ENCODE data around the gene CALCOCO1.
"Not testable (repeated sequence)": the region's sequence is repeated elsewhere in the genome, so short reads cannot be mapped to it uniquely, and the experiment has no call there.

Gene CALCOCO1

GRCh38 chr12:53696285-53696654 is 31.0 kb downstream of the CALCOCO1 start:
- peak; percentile 89 for DNase-seq

- DNase-seq, result no peak
These were observed 31.8 kb downstream of the CALCOCO1 start for GRCh38 chr12:53695152-53696145.

- DNase-seq, result no peak
These were observed 32.5 kb downstream of the CALCOCO1 start for GRCh38 chr12:53694756-53695151.

GRCh38 chr12:53688134-53688533 is 39.1 kb downstream of the CALCOCO1 start:
- no peak for DNase-seq

GRCh38 chr12:53686436-53686835 is 40.8 kb downstream of the CALCOCO1 start:
- no peak for DNase-seq

GRCh38 chr12:53684654-53685220 is 42.5 kb downstream of the CALCOCO1 start:
- no peak for DNase-seq

- DNase-seq, result no peak
These were observed 43.3 kb downstream of the CALCOCO1 start for GRCh38 chr12:53683983-53684382.

- no peak for DNase-seq
These were observed 43.8 kb downstream of the CALCOCO1 start for GRCh38 chr12:53683494-53683893.

GRCh38 chr12:53680061-53680460 is 47.2 kb downstream of the CALCOCO1 start:
- DNase-seq, result not testable (repeated sequence)

GRCh38 chr12:53677800-53678148 is 49.5 kb downstream of the CALCOCO1 start:
- DNase-seq, result no peak

GRCh38 chr12:53677016-53677799 is 50.0 kb downstream of the CALCOCO1 start:
- DNase-seq, result no peak

- DNase-seq, result no peak
These were observed 50.6 kb downstream of the CALCOCO1 start for GRCh38 chr12:53676656-53677015.

GRCh38 chr12:53675701-53676607 is 51.3 kb downstream of the CALCOCO1 start, which contains the start of gene ATP5MC2:
ATP5MC2 (minus strand) TSS chr12:53676083; CDS start chr12:53672614, 3,469 bp downstream.
- peak; percentile 87 for DNase-seq

GRCh38 chr12:53674977-53675700 is 52.1 kb downstream of the CALCOCO1 start:
- no peak for DNase-seq

- no peak for DNase-seq
These were observed 56.3 kb downstream of the CALCOCO1 start for GRCh38 chr12:53670971-53671370.

- no peak for DNase-seq
These were observed 56.9 kb downstream of the CALCOCO1 start for GRCh38 chr12:53670308-53670707.

GRCh38 chr12:53667080-53667479 is 60.2 kb downstream of the CALCOCO1 start:
- no peak for DNase-seq

- DNase-seq, result no peak
These were observed 62.3 kb downstream of the CALCOCO1 start for GRCh38 chr12:53664936-53665335.

GRCh38 chr12:53664191-53664590 is 63.1 kb downstream of the CALCOCO1 start:
- DNase-seq, result no peak

- DNase-seq, result no peak
These were observed 67.2 kb downstream of the CALCOCO1 start for GRCh38 chr12:53660041-53660440.

GRCh38 chr12:53659571-53659981 is 67.7 kb downstream of the CALCOCO1 start:
- no peak for DNase-seq
